GM12864 (cell line): ENCODE data around the gene ANAPC7.
"Not testable (repeated sequence)": the region's sequence is repeated elsewhere in the genome, so short reads cannot be mapped to it uniquely, and the experiment has no call there.

Source experiments
- DNase-seq: peaks from one replicate; pipeline ENCODE4 v3.0.0-alpha.2; 2011; ENCODE audit warnings: low read depth
- H3K4me3 ChIP-seq: 2 replicates; pipeline ENCODE4 v1.5.1; 2011; ENCODE audit warnings: mild to moderate bottlenecking, low read depth, low read length, control low read depth
- TF ChIP-seq, protein P1 (sequence below): IDR thresholded peaks from 2 replicates; pipeline ENCODE4 v1.5.1; 2011; ENCODE audit warnings: low read depth, mild to moderate bottlenecking, moderate library complexity, low read length, control low read depth, inconsistent platforms; ENCODE audit errors: missing control alignments

Gene ANAPC7

GRCh38 chr12:110382683-110383082, 20.8 kb downstream of the ANAPC7 start:
- DNase-seq, result no peak
- no peak overlapping the region for H3K4me3 ChIP-seq
- TF ChIP-seq, protein P1, sequence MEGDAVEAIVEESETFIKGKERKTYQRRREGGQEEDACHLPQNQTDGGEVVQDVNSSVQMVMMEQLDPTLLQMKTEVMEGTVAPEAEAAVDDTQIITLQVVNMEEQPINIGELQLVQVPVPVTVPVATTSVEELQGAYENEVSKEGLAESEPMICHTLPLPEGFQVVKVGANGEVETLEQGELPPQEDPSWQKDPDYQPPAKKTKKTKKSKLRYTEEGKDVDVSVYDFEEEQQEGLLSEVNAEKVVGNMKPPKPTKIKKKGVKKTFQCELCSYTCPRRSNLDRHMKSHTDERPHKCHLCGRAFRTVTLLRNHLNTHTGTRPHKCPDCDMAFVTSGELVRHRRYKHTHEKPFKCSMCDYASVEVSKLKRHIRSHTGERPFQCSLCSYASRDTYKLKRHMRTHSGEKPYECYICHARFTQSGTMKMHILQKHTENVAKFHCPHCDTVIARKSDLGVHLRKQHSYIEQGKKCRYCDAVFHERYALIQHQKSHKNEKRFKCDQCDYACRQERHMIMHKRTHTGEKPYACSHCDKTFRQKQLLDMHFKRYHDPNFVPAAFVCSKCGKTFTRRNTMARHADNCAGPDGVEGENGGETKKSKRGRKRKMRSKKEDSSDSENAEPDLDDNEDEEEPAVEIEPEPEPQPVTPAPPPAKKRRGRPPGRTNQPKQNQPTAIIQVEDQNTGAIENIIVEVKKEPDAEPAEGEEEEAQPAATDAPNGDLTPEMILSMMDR, result no peak

DNA sequence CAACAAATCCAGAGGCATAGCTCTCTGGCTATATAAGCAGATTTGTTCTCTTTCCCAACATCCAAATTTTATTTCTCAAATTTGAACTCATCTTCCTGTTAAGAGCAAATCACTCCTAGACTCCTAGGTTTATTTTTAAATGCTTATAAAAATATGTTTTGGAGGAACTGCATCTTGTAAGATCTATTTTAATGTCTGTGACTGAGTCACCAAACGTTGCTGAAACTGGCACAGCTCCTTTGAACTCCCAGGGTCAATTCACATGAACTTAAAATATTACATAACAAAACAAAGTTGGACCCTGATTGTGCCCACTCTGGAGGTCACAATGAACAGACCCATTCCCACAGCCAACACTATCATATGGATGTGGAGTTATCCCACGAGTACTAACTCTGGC, 23.9 kb downstream of the ANAPC7 start:
- H3K4me3 ChIP-seq, result no peak overlapping the region
- no peak for DNase-seq
- TF ChIP-seq, protein P1, result no peak

DNA sequence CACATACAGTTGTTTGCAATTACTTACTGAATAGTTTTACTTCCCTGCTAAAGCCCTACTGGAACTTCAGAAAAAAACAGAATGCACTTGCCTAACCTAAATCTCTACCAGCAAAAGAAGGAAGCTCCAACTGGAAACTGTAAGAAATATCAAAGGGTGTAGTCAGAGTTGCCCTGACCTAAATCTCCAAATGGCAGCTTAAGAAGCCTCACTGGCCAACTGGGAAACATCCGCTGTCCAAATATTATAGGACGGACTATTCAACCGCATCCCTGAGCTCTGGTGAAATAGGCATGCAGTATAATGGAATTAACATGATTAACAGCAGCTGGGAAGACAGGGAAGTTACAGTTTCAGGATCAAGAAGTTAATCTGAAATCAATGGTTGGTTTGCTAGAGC, 24.3 kb downstream of the ANAPC7 start:
- no peak overlapping the region for H3K4me3 ChIP-seq
- DNase-seq, result no peak
- TF ChIP-seq, protein P1, result no peak

- not testable (repeated sequence) for H3K4me3 ChIP-seq, DNase-seq
Measured at GRCh38 chr12:110378131-110378790, 25.2 kb downstream of the ANAPC7 start.

GRCh38 chr12:110373962-110374611, 29.4 kb downstream of the ANAPC7 start:
- H3K4me3 ChIP-seq, result no peak overlapping the region
- DNase-seq, result no peak
- TF ChIP-seq, protein P1, result no peak

DNA sequence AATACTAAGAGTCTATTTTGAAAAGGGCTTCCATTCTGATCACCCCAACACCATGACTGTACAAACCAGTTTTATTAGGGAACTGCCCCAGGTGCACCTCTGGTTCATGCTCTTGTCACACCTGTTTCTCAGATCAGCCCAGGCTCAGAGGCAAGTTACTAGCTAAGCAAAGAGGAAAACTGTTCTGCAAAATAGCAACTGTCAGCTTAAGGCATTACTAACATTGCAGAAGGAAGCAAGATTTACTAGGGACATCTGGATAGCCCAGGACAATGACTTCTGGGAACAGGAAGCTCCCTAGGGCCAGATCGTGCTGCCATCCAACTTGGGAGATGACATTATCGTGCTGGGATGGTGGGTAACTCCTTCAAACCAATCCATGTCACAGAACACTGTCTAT, 30.1 kb downstream of the ANAPC7 start:
- no peak overlapping the region for H3K4me3 ChIP-seq
- DNase-seq, result no peak
- TF ChIP-seq, protein P1, result no peak

DNA sequence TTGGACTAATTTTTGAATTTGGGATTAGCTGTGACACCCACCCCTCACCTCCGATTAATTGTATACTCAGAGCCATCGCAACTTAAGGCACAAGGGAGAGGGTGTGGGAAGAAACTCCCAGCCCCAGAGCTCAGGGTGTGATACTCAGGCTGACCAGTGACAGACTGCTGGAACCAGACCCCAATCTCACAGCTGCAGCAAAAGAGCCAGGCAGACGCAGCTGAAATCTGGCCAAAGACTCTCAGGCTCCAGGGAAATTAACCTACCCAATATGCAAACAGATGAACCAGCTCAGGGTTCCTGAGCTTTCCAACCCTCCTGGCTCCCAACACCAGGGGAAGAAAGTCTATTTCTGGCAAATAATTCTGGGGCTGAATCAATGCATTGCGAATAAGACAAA, 30.5 kb downstream of the ANAPC7 start:
- no peak overlapping the region for H3K4me3 ChIP-seq
- TF ChIP-seq, protein P1, result no peak
- no peak for DNase-seq
